WTC11 (cell line): Measurements from ENCODE around the gene CAMK2B. TPM values are rescaled to one million over a fixed set of nuclear protein-coding genes. Genes with fewer than 3 reads are reported as not detected.

Source experiments
- ATAC-seq: fragments of 200-7000 bp; cut with Tn5 transposase; 2 replicates; pipeline ENCODE4 v1.10.0; 2021; ENCODE audit warnings: mild to moderate bottlenecking, moderate library complexity
- CTCF ChIA-PET: fragments of 300-600 bp; sonication (Branson Sonifier 250); formaldehyde crosslinking; loops from one replicate; lab custom pipeline; 2021; ENCODE audit warnings: antibody characterized with exemption; lab: Charles Lee
- POLR2A ChIA-PET: fragments of 350-600 bp; sonication (Branson Sonifier 250); formaldehyde crosslinking; loops from one replicate; lab custom pipeline; 2021; ENCODE audit warnings: antibody characterized with exemption; lab: Charles Lee
- DNase-seq: peaks from one replicate; pipeline ENCODE4 v3.0.0; 2021; ENCODE audit warnings: low spot score
- H3K27ac Mint-ChIP-seq: 2 replicates; pipeline ENCODE4 v1.8.0; 2021; ENCODE audit warnings: mixed read lengths
- H3K27me3 Mint-ChIP-seq: 2 replicates; pipeline ENCODE4 v1.8.0; 2021; ENCODE audit warnings: low read depth, mild to moderate bottlenecking, moderate library complexity, mixed read lengths
- H3K36me3 Mint-ChIP-seq: 2 replicates; pipeline ENCODE4 v1.8.0; 2021; ENCODE audit warnings: mixed read lengths
- H3K4me1 Mint-ChIP-seq: 2 replicates; pipeline ENCODE4 v1.8.0; 2022; ENCODE audit warnings: mixed read lengths
- H3K4me3 Mint-ChIP-seq: 2 replicates; pipeline ENCODE4 v1.8.0; 2021; ENCODE audit warnings: mild to moderate bottlenecking, moderate library complexity, mixed read lengths
- H3K9me3 Mint-ChIP-seq: 2 replicates; pipeline ENCODE4 v1.8.0; 2021; ENCODE audit warnings: mixed read lengths
- ATF3 ChIP-seq: sonication (generic); formaldehyde crosslinking; conservative IDR thresholded peaks from 2 replicates; pipeline ENCODE4 v1.8.1; 2022; ENCODE audit warnings: mild to moderate bottlenecking, missing genetic modification reagents
- ERG ChIP-seq: fragments of 250-450 bp; sonication (Bioruptor Pico); IDR thresholded peaks from 2 replicates; pipeline ENCODE4 v1.8.0; 2021; ENCODE audit warnings: mild to moderate bottlenecking
- ESRRA ChIP-seq: sonication (generic); formaldehyde crosslinking; IDR thresholded peaks from 2 replicates; pipeline ENCODE4 v1.8.1; 2022; ENCODE audit warnings: mild to moderate bottlenecking, missing genetic modification reagents, borderline replicate concordance
- FOXJ3 ChIP-seq: sonication (generic); formaldehyde crosslinking; IDR thresholded peaks from 2 replicates; pipeline ENCODE4 v1.9.0; 2021; ENCODE audit warnings: missing genetic modification reagents, mild to moderate bottlenecking, borderline replicate concordance
- FOXP1 ChIP-seq: sonication (generic); formaldehyde crosslinking; IDR thresholded peaks from 2 replicates; pipeline ENCODE4 v1.8.0; 2022; ENCODE audit warnings: missing genetic modification reagents, mild to moderate bottlenecking, moderate library complexity, borderline replicate concordance
- MAX ChIP-seq: sonication (generic); formaldehyde crosslinking; IDR thresholded peaks from 2 replicates; pipeline ENCODE4 v1.8.0; 2022; ENCODE audit warnings: mild to moderate bottlenecking, missing genetic modification reagents
- MLX ChIP-seq: sonication (generic); formaldehyde crosslinking; IDR thresholded peaks from 2 replicates; pipeline ENCODE4 v1.8.1; 2023; ENCODE audit warnings: mild to moderate bottlenecking, missing genetic modification reagents, moderate library complexity
- NFATC4 ChIP-seq: fragments of 250-450 bp; sonication (Bioruptor Pico); IDR thresholded peaks from 2 replicates; pipeline ENCODE4 v1.9.0; 2021; ENCODE audit warnings: mild to moderate bottlenecking
- NFE2L1 ChIP-seq: sonication (generic); formaldehyde crosslinking; IDR thresholded peaks from 2 replicates; pipeline ENCODE4 v1.8.1; 2023; ENCODE audit warnings: missing genetic modification reagents
- NFYB ChIP-seq: sonication (generic); formaldehyde crosslinking; conservative IDR thresholded peaks from 2 replicates; pipeline ENCODE4 v1.8.0; 2022; ENCODE audit warnings: low read depth, missing genetic modification reagents
- ZNF512 ChIP-seq: sonication (generic); formaldehyde crosslinking; IDR thresholded peaks from 2 replicates; pipeline ENCODE4 v1.8.1; 2022; ENCODE audit warnings: missing genetic modification reagents, borderline replicate concordance
- total RNA-seq: library from RNA; stranded (reverse); gene quantifications from 3 replicates; pipeline ENCODE4 v1.2.3, GENCODE V29; 2021
- TF ChIP-seq, protein P1 (sequence below): fragments of 250-450 bp; sonication (Bioruptor Pico); IDR thresholded peaks from 2 replicates; pipeline ENCODE4 v1.9.0; 2021; ENCODE audit warnings: mild to moderate bottlenecking, borderline replicate concordance
- TF ChIP-seq, protein P2 (sequence below): sonication (generic); formaldehyde crosslinking; IDR thresholded peaks from 2 replicates; pipeline ENCODE4 v1.8.0; 2023; ENCODE audit warnings: missing genetic modification reagents, mild to moderate bottlenecking, borderline replicate concordance
- TF ChIP-seq, protein P3 (sequence below): fragments of 250-450 bp; sonication (Bioruptor Pico); IDR thresholded peaks from 2 replicates; pipeline ENCODE4 v1.9.0; 2021; ENCODE audit warnings: mild to moderate bottlenecking
- TF ChIP-seq, protein P4 (sequence below): sonication (generic); formaldehyde crosslinking; IDR thresholded peaks from 2 replicates; pipeline ENCODE4 v1.8.1; 2022; ENCODE audit warnings: mild to moderate bottlenecking, missing genetic modification reagents, moderate library complexity, borderline replicate concordance

CAMK2B gene
- total RNA-seq, 1 experiment from 2014 or later, result 0.44 TPM

DNA sequence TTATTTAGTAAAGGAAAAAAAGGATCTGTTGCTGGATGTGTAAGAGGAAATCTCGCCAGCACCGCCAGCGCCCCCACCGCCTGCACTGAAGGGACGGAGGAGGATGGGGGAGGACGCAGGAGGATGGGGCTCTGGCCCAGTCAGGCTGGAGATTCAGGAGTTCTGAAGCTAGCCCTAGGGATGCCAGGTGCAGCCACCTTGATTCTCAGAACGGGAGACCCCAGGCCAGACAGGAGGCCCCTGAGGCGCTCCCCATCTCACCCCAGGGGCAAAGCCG, 1.3 kb downstream of the CAMK2B start (continued):
- TF ChIP-seq, protein P1, sequence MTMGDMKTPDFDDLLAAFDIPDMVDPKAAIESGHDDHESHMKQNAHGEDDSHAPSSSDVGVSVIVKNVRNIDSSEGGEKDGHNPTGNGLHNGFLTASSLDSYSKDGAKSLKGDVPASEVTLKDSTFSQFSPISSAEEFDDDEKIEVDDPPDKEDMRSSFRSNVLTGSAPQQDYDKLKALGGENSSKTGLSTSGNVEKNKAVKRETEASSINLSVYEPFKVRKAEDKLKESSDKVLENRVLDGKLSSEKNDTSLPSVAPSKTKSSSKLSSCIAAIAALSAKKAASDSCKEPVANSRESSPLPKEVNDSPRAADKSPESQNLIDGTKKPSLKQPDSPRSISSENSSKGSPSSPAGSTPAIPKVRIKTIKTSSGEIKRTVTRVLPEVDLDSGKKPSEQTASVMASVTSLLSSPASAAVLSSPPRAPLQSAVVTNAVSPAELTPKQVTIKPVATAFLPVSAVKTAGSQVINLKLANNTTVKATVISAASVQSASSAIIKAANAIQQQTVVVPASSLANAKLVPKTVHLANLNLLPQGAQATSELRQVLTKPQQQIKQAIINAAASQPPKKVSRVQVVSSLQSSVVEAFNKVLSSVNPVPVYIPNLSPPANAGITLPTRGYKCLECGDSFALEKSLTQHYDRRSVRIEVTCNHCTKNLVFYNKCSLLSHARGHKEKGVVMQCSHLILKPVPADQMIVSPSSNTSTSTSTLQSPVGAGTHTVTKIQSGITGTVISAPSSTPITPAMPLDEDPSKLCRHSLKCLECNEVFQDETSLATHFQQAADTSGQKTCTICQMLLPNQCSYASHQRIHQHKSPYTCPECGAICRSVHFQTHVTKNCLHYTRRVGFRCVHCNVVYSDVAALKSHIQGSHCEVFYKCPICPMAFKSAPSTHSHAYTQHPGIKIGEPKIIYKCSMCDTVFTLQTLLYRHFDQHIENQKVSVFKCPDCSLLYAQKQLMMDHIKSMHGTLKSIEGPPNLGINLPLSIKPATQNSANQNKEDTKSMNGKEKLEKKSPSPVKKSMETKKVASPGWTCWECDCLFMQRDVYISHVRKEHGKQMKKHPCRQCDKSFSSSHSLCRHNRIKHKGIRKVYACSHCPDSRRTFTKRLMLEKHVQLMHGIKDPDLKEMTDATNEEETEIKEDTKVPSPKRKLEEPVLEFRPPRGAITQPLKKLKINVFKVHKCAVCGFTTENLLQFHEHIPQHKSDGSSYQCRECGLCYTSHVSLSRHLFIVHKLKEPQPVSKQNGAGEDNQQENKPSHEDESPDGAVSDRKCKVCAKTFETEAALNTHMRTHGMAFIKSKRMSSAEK (CRISPR knock-in tag), result no peak
- TF ChIP-seq ESRRA (CRISPR knock-in tag), result no peak
- TF ChIP-seq ERG (CRISPR knock-in tag), result no peak
- TF ChIP-seq, protein P2, sequence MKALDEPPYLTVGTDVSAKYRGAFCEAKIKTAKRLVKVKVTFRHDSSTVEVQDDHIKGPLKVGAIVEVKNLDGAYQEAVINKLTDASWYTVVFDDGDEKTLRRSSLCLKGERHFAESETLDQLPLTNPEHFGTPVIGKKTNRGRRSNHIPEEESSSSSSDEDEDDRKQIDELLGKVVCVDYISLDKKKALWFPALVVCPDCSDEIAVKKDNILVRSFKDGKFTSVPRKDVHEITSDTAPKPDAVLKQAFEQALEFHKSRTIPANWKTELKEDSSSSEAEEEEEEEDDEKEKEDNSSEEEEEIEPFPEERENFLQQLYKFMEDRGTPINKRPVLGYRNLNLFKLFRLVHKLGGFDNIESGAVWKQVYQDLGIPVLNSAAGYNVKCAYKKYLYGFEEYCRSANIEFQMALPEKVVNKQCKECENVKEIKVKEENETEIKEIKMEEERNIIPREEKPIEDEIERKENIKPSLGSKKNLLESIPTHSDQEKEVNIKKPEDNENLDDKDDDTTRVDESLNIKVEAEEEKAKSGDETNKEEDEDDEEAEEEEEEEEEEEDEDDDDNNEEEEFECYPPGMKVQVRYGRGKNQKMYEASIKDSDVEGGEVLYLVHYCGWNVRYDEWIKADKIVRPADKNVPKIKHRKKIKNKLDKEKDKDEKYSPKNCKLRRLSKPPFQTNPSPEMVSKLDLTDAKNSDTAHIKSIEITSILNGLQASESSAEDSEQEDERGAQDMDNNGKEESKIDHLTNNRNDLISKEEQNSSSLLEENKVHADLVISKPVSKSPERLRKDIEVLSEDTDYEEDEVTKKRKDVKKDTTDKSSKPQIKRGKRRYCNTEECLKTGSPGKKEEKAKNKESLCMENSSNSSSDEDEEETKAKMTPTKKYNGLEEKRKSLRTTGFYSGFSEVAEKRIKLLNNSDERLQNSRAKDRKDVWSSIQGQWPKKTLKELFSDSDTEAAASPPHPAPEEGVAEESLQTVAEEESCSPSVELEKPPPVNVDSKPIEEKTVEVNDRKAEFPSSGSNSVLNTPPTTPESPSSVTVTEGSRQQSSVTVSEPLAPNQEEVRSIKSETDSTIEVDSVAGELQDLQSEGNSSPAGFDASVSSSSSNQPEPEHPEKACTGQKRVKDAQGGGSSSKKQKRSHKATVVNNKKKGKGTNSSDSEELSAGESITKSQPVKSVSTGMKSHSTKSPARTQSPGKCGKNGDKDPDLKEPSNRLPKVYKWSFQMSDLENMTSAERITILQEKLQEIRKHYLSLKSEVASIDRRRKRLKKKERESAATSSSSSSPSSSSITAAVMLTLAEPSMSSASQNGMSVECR (CRISPR knock-in tag), result no peak
- TF ChIP-seq, all 79 proteins: peak for 0

- Mint-ChIP-seq H3K9me3 (peaks cover 1% of the 10 kb centered on the region; the same call in 1 of the 2 replicates), H3K27ac (no peak overlapping the region), H3K36me3 (no peaks in the 10 kb centered on the region), H3K27me3 (peaks cover 60% of the 10 kb centered on the region), H3K4me1 (peaks cover 17% of the 10 kb centered on the region), H3K4me3 (peak overlapping the region; percentile 69)
- DNase-seq (no peak), ATAC-seq (no peak)
- POLR2A ChIA-PET, result no interaction called here
- TF ChIP-seq NFYB (no peak), ZNF512 (CRISPR knock-in tag) (no peak), FOXJ3 (CRISPR knock-in tag) (no peak), NFE2L1 (CRISPR knock-in tag) (no peak), ATF3 (CRISPR knock-in tag) (no peak), FOXP1 (no peak), MAX (CRISPR knock-in tag) (no peak), MLX (CRISPR knock-in tag) (no peak), NFATC4 (CRISPR knock-in tag) (no peak)
- TF ChIP-seq, protein P3, sequence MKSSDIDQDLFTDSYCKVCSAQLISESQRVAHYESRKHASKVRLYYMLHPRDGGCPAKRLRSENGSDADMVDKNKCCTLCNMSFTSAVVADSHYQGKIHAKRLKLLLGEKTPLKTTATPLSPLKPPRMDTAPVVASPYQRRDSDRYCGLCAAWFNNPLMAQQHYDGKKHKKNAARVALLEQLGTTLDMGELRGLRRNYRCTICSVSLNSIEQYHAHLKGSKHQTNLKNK, result no peak
- TF ChIP-seq, protein P4, sequence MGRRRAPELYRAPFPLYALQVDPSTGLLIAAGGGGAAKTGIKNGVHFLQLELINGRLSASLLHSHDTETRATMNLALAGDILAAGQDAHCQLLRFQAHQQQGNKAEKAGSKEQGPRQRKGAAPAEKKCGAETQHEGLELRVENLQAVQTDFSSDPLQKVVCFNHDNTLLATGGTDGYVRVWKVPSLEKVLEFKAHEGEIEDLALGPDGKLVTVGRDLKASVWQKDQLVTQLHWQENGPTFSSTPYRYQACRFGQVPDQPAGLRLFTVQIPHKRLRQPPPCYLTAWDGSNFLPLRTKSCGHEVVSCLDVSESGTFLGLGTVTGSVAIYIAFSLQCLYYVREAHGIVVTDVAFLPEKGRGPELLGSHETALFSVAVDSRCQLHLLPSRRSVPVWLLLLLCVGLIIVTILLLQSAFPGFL (CRISPR knock-in tag), result no peak
- CTCF ChIA-PET, result interaction anchor here (1.1 to 1.2 kb wide), 2 partner anchors 83 to 87 kb away, joined by 4 read pairs; no protein-coding TSS in a partner anchor
Measured at GRCh38 chr7:44323381-44324203, 1.8 kb downstream of the CAMK2B start.
